GM12875 (cell line): ENCODE measurements around the gene CCDC27.
"Not testable (repeated sequence)": the region's sequence is repeated elsewhere in the genome, so short reads cannot be mapped to it uniquely, and the experiment has no call there.

ENCODE experiments used
- H3K4me3 ChIP-seq: one replicate; pipeline ENCODE4 v1.5.1; 2011; ENCODE audit warnings: low read depth, low read length, control low read depth
- CTCF ChIP-seq: IDR thresholded peaks from 2 replicates; pipeline ENCODE4 v1.5.1; 2011; ENCODE audit warnings: low read depth, mild to moderate bottlenecking, control low read depth, inconsistent platforms, low read length, moderate library complexity, borderline replicate concordance; ENCODE audit not compliant: insufficient read depth

Gene CCDC27

GRCh38 chr1:3789421-3790300 lies 37.4 kb downstream of the CCDC27 start:
- TF ChIP-seq CTCF: no peak
- no peak overlapping the region for H3K4me3 ChIP-seq

GRCh38 chr1:3790500-3790923 lies 38.3 kb downstream of the CCDC27 start:
- TF ChIP-seq CTCF: no peak
- no peak overlapping the region for H3K4me3 ChIP-seq

GRCh38 chr1:3790952-3791351 lies 38.7 kb downstream of the CCDC27 start:
- no peak for TF ChIP-seq CTCF
- no peak overlapping the region for H3K4me3 ChIP-seq

- no peak for TF ChIP-seq CTCF
- H3K4me3 ChIP-seq: peak overlapping the region; percentile 64
Measured at GRCh38 chr1:3795453-3796214, 43.4 kb downstream of the CCDC27 start.

GRCh38 chr1:3796215-3797061 lies 44.2 kb downstream of the CCDC27 start, which contains the start of gene LRRC47:
LRRC47 (minus strand) TSS chr1:3796498; CDS start chr1:3796476, 22 bp downstream.
- H3K4me3 ChIP-seq: peak within 1 kb of the TSS; percentile 64
- no peak for TF ChIP-seq CTCF

GRCh38 chr1:3799976-3800685 lies 47.9 kb downstream of the CCDC27 start:
- TF ChIP-seq CTCF: no peak
- no peak overlapping the region for H3K4me3 ChIP-seq

GRCh38 chr1:3800795-3801194 lies 48.5 kb downstream of the CCDC27 start:
- not testable (repeated sequence) for H3K4me3 ChIP-seq
